HepG2 (cell line): ENCODE measurements around the gene WDR20. TPM values are rescaled to one million over a fixed set of nuclear protein-coding genes. Genes with fewer than 3 reads are reported as not detected.

Source experiments
- ATAC-seq: fragments of 200-7000 bp; cut with Tn5 transposase; 3 replicates; pipeline ENCODE4 v1.9.1; 2020; ENCODE audit warnings: mild to moderate bottlenecking, moderate library complexity
- BruUV-seq: library from RNA; stranded (reverse); fragments of 400-500 nt; replicated peaks from 2 replicates; lab custom pipeline; 2021; lab: Mats Ljungman, UMichigan
- CTCF ChIA-PET: fragments of 300-600 bp; formaldehyde crosslinking; extraction: SDS; loops from one replicate; lab custom pipeline; 2021; ENCODE audit warnings: low total read pairs, inconsistent platforms, low intra/inter-chr PET ratio; lab: Yijun Ruan, JAX
- POLR2A ChIA-PET: fragments of 350-600 bp; sonication (Branson Sonifier 250); formaldehyde crosslinking; loops from one replicate; lab custom pipeline; 2020; ENCODE audit warnings: antibody characterized with exemption, inconsistent platforms; lab: Yijun Ruan, JAX
- DNase-seq: peaks from one replicate; pipeline ENCODE4 v3.0.0-alpha.2; 2015; ENCODE audit warnings: low spot score
- FAIRE-seq: peaks from 3 replicates; lab custom pipeline; 2011; peaks lifted over from hg19 to GRCh38; lab: Jason Lieb, UNC
- H2AFZ ChIP-seq: one replicate; pipeline ENCODE4 v1.6.1; 2011; ENCODE audit warnings: low read length, inconsistent platforms
- H3K27ac ChIP-seq: fragments of 300-600 bp; 3 replicates; pipeline ENCODE4 v1.8.0; 2011; ENCODE audit warnings: mixed run types, mild to moderate bottlenecking, mixed read lengths, low read length, inconsistent platforms; ENCODE audit not compliant: insufficient read depth; ENCODE audit errors: extremely low read length
- H3K27me3 ChIP-seq, 2 experiments: fragments of 200-600 bp in 1 of 2; 2 replicates in 1 of 2; 3 replicates in 1 of 2; pipeline versions ENCODE4 v1.6.0 to v1.8.0; 2011; ENCODE audit warnings: low read length in 2 of 2, mild to moderate bottlenecking in 2 of 2, moderate library complexity in 2 of 2, inconsistent platforms in 1 of 2; ENCODE audit not compliant: insufficient read depth in 2 of 2, control insufficient read depth in 1 of 2
- H3K36me3 ChIP-seq, 2 experiments: fragments of 200-600 bp in 1 of 2; replicated peaks in 1 of 2; 2 replicates in 1 of 2; 3 replicates in 1 of 2; pipeline versions ENCODE4 v1.5.1 to v1.8.0; 2011; ENCODE audit warnings: low read length in 2 of 2, inconsistent platforms in 1 of 2; ENCODE audit not compliant: insufficient read depth in 2 of 2, control insufficient read depth in 1 of 2
- H3K4me1 ChIP-seq: 2 replicates; pipeline ENCODE4 v1.5.1; 2012; ENCODE audit warnings: low read length, inconsistent platforms; ENCODE audit not compliant: insufficient read depth
- H3K4me2 ChIP-seq: 2 replicates; pipeline ENCODE4 v1.6.0; 2011; ENCODE audit warnings: low read depth, low read length, inconsistent platforms
- H3K4me3 ChIP-seq, 3 experiments: fragments of 200-600 bp in 1 of 3; sonication (generic), shearing (Covaris generic) in 1 of 3; replicated peaks in 1 of 3; 2 replicates each; pipeline ENCODE4 v1.5.1; 2011 to 2016; ENCODE audit warnings: low read length in 3 of 3, inconsistent platforms in 2 of 3, low read depth in 2 of 3, mild to moderate bottlenecking in 2 of 3, control low read depth in 1 of 3, mixed read lengths in 1 of 3; ENCODE audit not compliant: insufficient read depth in 1 of 3
- H3K79me2 ChIP-seq: one replicate; pipeline ENCODE4 v1.6.1; 2011; ENCODE audit warnings: low read length, inconsistent platforms; ENCODE audit not compliant: insufficient read depth
- H3K9ac ChIP-seq: 2 replicates; pipeline ENCODE4 v1.6.0; 2011; ENCODE audit warnings: mild to moderate bottlenecking, low read depth, low read length, inconsistent platforms; ENCODE audit not compliant: insufficient read depth
- H3K9me3 ChIP-seq: 2 replicates; pipeline ENCODE4 v1.5.1; 2012; ENCODE audit warnings: mild to moderate bottlenecking, low read length
- H4K20me1 ChIP-seq: 2 replicates; pipeline ENCODE4 v1.6.0; 2011; ENCODE audit warnings: inconsistent platforms, mild to moderate bottlenecking, low read length, moderate library complexity; ENCODE audit not compliant: insufficient read depth
- EED ChIP-seq: sonication (generic); formaldehyde crosslinking; IDR thresholded peaks from 2 replicates; pipeline ENCODE4 v1.5.0; 2020; ENCODE audit warnings: mild to moderate bottlenecking, missing genetic modification reagents
- ELF3 ChIP-seq: IDR thresholded peaks from 2 replicates; pipeline ENCODE4 v1.6.1; 2016; ENCODE audit warnings: missing genetic modification reagents, missing compliant biosample characterization
- ELK4 ChIP-seq: sonication (generic); formaldehyde crosslinking; IDR thresholded peaks from 2 replicates; pipeline ENCODE4 v1.9.0; 2021; ENCODE audit warnings: missing genetic modification reagents, borderline replicate concordance
- FOXP4 ChIP-seq: sonication (generic); formaldehyde crosslinking; IDR thresholded peaks from 2 replicates; pipeline ENCODE4 v1.4.0; 2020; ENCODE audit warnings: missing genetic modification reagents
- GLMP ChIP-seq: sonication (generic); formaldehyde crosslinking; IDR thresholded peaks from 2 replicates; pipeline ENCODE4 v1.9.0; 2021; ENCODE audit warnings: missing genetic modification reagents, mild to moderate bottlenecking, borderline replicate concordance
- GTF3A ChIP-seq: sonication (generic); formaldehyde crosslinking; conservative IDR thresholded peaks from 2 replicates; pipeline ENCODE4 v1.4.0; 2020; ENCODE audit warnings: mild to moderate bottlenecking, missing genetic modification reagents
- IRX3 ChIP-seq: sonication (generic); formaldehyde crosslinking; IDR thresholded peaks from 2 replicates; pipeline ENCODE4 v1.8.1; 2023; ENCODE audit warnings: mild to moderate bottlenecking, low read depth, missing genetic modification reagents, borderline replicate concordance
- KLF13 ChIP-seq: sonication (generic); formaldehyde crosslinking; IDR thresholded peaks from 2 replicates; pipeline ENCODE4 v1.4.0; 2020; ENCODE audit warnings: mild to moderate bottlenecking, missing genetic modification reagents
- NR3C1 ChIP-seq: sonication (generic); formaldehyde crosslinking; IDR thresholded peaks from 2 replicates; pipeline ENCODE4 v1.4.0; 2020; ENCODE audit warnings: missing genetic modification reagents
- ZBTB33 ChIP-seq: sonication (generic); formaldehyde crosslinking; IDR thresholded peaks from 2 replicates; pipeline ENCODE4 v1.4.0; 2020; ENCODE audit warnings: missing genetic modification reagents
- ZFX ChIP-seq: sonication (generic); formaldehyde crosslinking; IDR thresholded peaks from 2 replicates; pipeline ENCODE4 v1.4.0; 2020; ENCODE audit warnings: mild to moderate bottlenecking, low read depth, missing genetic modification reagents, moderate library complexity
- WGBS: methylation state at CpG from one replicate; pipeline ENCODE4 v1.1.6; 2017; ENCODE audit warnings: low lambda C conversion rate; 5-methylcytosine and 5-hydroxymethylcytosine counted together
- in situ Hi-C: cut with HindIII; loops from 2 replicates; pipeline ENCODE4 v1.10.0; 2017; ENCODE audit warnings: low pct_unique_long_range_greater_than_20kb; ENCODE audit not compliant: extremely low pct_ligation_motif_present
- intact Hi-C: fragments of 100-400 bp; cut with micrococcal nuclease; formaldehyde crosslinking; loops from one replicate; pipeline ENCODE4 v1.10.0; 2022; ENCODE audit not compliant: unreplicated experiment
- polyA plus RNA-seq, 8 experiments: library from polyadenylated mRNA; depleted of rRNA in 3 of 8; stranded (reverse) in 7 of 8; unstranded in 1 of 8; fragments of >200 nt; fragmentation: Illumina TruSeq in 4 of 8; extraction: Trizol in 4 of 8; gene quantifications; 2 replicates each; pipeline versions ENCODE4 v1.2.1 to v1.2.3, GENCODE V29; 2011 to 2016; ENCODE audit warnings: low read depth in 4 of 8, missing spikeins in 1 of 8, mixed read lengths in 1 of 8; ENCODE audit not compliant: insufficient read depth in 1 of 8
- total RNA-seq, 5 experiments: library from RNA; depleted of rRNA; stranded (reverse); fragments of >200 nt; fragmentation: Illumina TruSeq; extraction: Trizol; gene quantifications; 2 replicates each; pipeline ENCODE4 v1.2.3, GENCODE V29; 2016; ENCODE audit warnings: low read depth in 1 of 5

Gene WDR20
- total and polyA plus RNA-seq, 2 of the 13 experiments (the other 11 are each of a cell fraction or from before 2014, with no cell fraction given), result 10.4 to 23.2 TPM

GRCh38 chr14:102217987-102218421, 78.3 kb downstream of the WDR20 start:
- TF ChIP-seq GTF3A (CRISPR knock-in tag) (no peak), ZBTB33 (0 out of 2 replicates have a peak, but pooled peaks have one; percentile 31)
- TF ChIP-seq, all 625 proteins: peak for 1
- Histone ChIP-seq H3K4me2 (no peak overlapping the region), H3K4me1 (no peaks in the 10 kb centered on the region), H3K9me3 (no peaks in the 10 kb centered on the region), H3K79me2 (peaks cover 2% of the 10 kb centered on the region), H2AFZ (no peak overlapping the region), H3K36me3 (peaks cover 2 to 5% of the 10 kb centered on the region in 2 experiments; a peak in 3 of 5 replicates), H3K27ac (no peak overlapping the region), H3K4me3 (no peak overlapping the region), H4K20me1 (no peaks in the 10 kb centered on the region), H3K27me3 (no peaks in the 10 kb centered on the region), H3K9ac (no peak overlapping the region)
- ATAC-seq (no peak), FAIRE-seq (no peak), DNase-seq (no peak)
- intact Hi-C loops, result no loop called here
- ChIA-PET POLR2A (no interaction called here), CTCF (no interaction called here)
- WGBS, result 75% methylated on average over 4 of the region's 14 CpGs
- BruUV-seq, result no TSS peak
- in situ Hi-C loops, result no loop called here

GRCh38 chr14:102218688-102219087, 79.0 kb downstream of the WDR20 start:
- in situ Hi-C loops (no loop called here), intact Hi-C loops (no loop called here)
- DNase-seq (no peak), ATAC-seq (no peak), FAIRE-seq (no peak)
- Histone ChIP-seq H3K4me2 (no peak overlapping the region), H4K20me1 (no peaks in the 10 kb centered on the region), H3K4me3 (no peak overlapping the region), H3K4me1 (no peaks in the 10 kb centered on the region), H3K79me2 (peaks cover 2% of the 10 kb centered on the region), H3K9ac (no peak overlapping the region), H2AFZ (no peak overlapping the region), H3K27me3 (no peaks in the 10 kb centered on the region), H3K9me3 (no peaks in the 10 kb centered on the region), H3K36me3 (peaks cover 2 to 5% of the 10 kb centered on the region in 2 experiments; a peak in 3 of 5 replicates), H3K27ac (no peak overlapping the region)
- BruUV-seq, result no TSS peak
- ChIA-PET CTCF (no interaction called here), POLR2A (no interaction called here)
- WGBS, result 98% methylated on average over 16 of the region's 16 CpGs
- TF ChIP-seq NR3C1 (no peak), ELF3 (no peak), GLMP (CRISPR knock-in tag) (no peak), ZFX (CRISPR knock-in tag) (no peak), FOXP4 (CRISPR knock-in tag) (no peak), IRX3 (no peak), EED (no peak), ELK4 (CRISPR knock-in tag) (no peak), KLF13 (no peak)
